AG09319 (cell line): ENCODE results near the gene MAT1A.

ENCODE experiments used
- DNase-seq: peaks from one replicate; pipeline ENCODE4 v3.0.0-alpha.2; 2010; ENCODE audit warnings: low read depth; ENCODE audit errors: extremely low read depth
- CTCF ChIP-seq: IDR thresholded peaks from 2 replicates; pipeline ENCODE4 v1.5.1; 2011; ENCODE audit warnings: low read depth, mild to moderate bottlenecking, inconsistent platforms, low read length, moderate library complexity

The MAT1A gene

GRCh38 chr10:80277016-80277415 is 12.4 kb downstream of the MAT1A start:
- DNase-seq, result no peak

GRCh38 chr10:80276335-80276734 is 13.1 kb downstream of the MAT1A start:
- DNase-seq, result no peak
- TF ChIP-seq CTCF, result no peak

More at GRCh38 chr10:80277016-80277415, 12.4 kb downstream of the MAT1A start:
- no peak for TF ChIP-seq CTCF

GRCh38 chr10:80275756-80276155 is 13.7 kb downstream of the MAT1A start:
- TF ChIP-seq CTCF, result no peak
- no peak for DNase-seq

- no peak for DNase-seq
- TF ChIP-seq CTCF, result no peak
These were observed 14.3 kb downstream of the MAT1A start for GRCh38 chr10:80275135-80275498.

- TF ChIP-seq CTCF, result no peak
- no peak for DNase-seq
These were observed 14.9 kb downstream of the MAT1A start for GRCh38 chr10:80274396-80275134.

- no peak for TF ChIP-seq CTCF
- no peak for DNase-seq
These were observed 15.8 kb downstream of the MAT1A start for GRCh38 chr10:80273523-80274170.

GRCh38 chr10:80272793-80273522 is 16.5 kb downstream of the MAT1A start:
- TF ChIP-seq CTCF, result no peak
- DNase-seq, result no peak
